Endometrium (tissue), 2 donors: ENCODE data around the gene NINJ2.

Experiments
- FAIRE-seq: peaks from 2 replicates; lab custom pipeline; 2012; peaks lifted over from hg19 to GRCh38; lab: Jason Lieb, UNC
- donor health status: control.
- donor health status: control.

NINJ2 gene

GRCh38 chr12:569091-569676, 94.1 kb downstream of the NINJ2 start:
- no peak for FAIRE-seq

DNA sequence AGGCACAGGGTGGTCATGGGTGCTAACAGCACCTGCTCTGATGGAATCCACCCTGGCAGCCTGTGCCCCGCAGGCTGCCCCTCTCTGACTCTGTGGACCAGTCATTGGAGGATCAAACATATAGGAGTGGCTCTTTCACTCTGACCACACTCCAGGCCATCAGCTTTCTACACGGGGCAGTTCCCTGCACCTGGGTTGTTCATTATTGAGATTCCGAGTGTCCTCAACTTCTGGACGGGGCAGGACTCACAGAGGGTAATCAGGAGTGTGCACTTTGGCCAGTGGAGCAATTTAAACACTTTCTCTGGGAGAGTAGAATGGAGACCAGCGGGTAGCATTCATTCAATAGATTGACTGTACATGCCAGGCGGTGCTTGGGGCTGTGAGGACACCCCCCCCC, 94.8 kb downstream of the NINJ2 start:
- FAIRE-seq: no peak

GRCh38 chr12:565589-566105, 97.6 kb downstream of the NINJ2 start:
- no peak for FAIRE-seq

GRCh38 chr12:565161-565560, 98.1 kb downstream of the NINJ2 start:
- no peak for FAIRE-seq

- FAIRE-seq: no peak
These were observed 99.4 kb downstream of the NINJ2 start for GRCh38 chr12:563787-564298.

DNA sequence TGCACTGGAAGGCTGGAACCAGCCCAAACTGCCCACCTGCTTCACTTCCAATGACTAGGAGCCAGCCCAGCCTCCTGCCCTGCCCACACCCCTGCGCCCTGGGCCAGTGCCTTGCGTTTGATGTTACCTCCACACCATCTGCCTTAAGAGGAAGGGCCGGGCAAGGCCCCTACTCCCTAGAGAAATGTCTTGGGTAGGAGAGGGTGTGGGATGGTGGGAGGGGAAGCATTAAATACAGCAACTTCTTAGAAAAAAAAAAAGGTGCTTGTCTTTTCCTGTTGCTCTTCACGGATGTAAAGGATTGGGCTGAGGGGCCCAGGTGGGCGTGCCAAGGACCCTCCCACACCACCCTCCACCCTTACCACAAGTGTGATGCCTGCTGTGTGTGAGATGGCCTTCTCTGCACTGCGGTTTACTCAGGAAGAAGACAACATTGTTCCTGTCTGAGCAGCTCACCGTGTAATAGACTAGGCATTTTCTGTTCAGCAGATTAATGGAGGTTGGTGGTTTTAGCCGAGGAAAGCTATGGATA, 99.9 kb downstream of the NINJ2 start:
- FAIRE-seq: no peak

GRCh38 chr12:562634-563033, 100.6 kb downstream of the NINJ2 start:
- no peak for FAIRE-seq

DNA sequence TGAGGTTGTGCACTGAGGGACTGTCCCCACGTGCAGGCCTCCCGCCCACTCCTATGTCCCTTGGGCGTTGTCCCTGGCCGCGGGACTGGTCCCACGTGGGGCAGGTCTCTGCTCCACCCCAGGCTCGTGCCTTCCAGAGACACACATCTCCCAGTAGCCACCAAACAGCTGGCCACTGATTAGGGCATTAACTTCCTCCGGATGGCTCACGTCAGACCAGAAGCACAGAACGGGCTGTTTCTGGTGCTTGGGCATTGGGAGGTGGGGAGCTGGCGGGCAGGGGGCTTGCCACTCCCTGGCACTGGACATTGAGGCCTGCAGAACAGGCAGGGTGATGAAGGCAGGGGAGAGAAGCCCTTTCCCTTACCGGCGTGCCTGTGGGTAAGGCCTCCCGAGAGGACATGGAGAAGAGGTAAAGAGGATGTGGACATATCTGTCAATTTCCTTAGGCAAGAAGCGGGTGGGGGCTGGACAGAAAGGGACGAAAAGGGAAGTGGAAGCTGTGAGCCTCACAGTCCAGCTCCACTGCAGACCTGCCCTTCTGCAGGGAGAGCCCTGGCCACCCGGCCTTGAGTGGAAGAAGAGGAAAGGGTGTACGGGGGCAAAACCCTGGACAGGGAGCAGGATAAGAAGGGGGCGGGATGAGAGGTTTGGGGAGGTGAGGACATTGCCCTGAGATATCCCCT, 101.2 kb downstream of the NINJ2 start:
- FAIRE-seq: no peak

DNA sequence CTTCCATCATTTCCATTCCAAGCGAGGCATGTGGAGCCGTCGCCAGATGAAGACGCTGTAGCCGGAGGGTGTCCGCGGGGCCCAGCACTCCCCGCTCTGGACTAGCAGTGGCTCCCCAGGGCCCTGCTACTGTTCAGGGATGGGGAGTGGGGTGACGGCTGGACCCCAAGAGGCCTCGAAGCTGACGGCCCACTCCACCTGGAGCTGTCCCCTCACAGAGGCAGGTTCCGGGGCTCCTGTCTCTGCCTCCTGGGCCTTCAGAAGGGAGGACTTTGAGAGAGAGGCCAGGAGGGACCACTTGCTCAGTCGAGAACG, 101.9 kb downstream of the NINJ2 start:
- FAIRE-seq: no peak

- FAIRE-seq: no peak
These were observed 102.4 kb downstream of the NINJ2 start for GRCh38 chr12:560691-561390.

GRCh38 chr12:559906-560455, 103.3 kb downstream of the NINJ2 start:
- no peak for FAIRE-seq

DNA sequence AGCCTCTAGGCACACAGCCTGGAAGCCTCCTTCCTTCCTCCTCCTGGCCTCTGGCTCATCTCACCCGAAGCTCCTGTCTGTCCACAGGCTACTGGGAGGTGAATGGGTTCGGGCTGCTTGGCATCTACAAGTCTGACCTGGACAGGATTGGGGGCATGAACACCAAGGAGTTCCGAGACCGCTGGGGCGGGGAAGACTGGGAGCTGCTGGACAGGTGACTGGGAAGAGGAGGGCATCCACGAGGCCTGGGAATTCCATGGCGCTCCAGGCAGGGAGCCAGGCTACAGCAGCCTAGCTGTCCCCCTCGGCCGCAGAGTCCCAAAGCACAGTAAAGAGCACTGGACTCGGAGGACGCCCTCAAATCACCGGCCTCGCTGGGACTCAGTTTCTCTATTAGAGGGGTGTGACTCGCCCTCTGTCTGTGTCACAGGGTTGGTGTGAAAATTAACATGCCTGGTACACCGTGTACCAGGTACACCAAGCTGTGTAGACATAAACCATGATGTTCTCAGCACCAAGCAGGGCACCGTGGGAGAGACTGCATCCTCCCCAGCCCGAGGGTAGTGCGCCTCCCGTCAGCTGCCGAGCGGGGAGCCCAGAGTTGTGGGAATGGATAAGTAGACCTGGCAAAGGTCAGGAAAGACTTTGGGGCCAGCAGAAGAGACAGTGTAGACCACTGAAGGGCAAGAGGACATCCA, 103.9 kb downstream of the NINJ2 start:
- FAIRE-seq: no peak

GRCh38 chr12:558580-558979, 104.7 kb downstream of the NINJ2 start:
- FAIRE-seq: no peak

GRCh38 chr12:556498-556897, 106.7 kb downstream of the NINJ2 start:
- FAIRE-seq: no peak

GRCh38 chr12:554001-554285, 109.3 kb downstream of the NINJ2 start:
- no peak for FAIRE-seq

- FAIRE-seq: no peak
These were observed 109.8 kb downstream of the NINJ2 start for GRCh38 chr12:553216-554000.

DNA sequence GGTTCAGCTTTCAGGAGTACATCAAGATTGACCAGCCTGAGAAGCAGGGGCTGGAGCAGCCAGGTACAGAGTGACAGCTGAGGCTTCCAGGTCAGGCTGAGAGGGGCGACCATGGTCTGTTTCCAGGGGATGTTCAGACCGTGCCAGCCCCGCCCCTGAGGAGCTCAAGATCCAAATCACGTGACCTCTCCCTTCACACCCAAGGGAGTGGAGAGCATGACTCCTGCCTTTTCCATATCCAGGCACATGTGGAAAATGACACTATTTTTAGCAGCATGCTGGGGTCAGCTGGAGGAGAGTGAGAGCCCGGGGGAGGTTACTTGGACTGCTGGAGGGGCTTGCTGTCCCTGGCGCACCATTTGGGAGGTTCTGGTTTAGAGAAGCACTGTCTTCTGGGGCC, 110.8 kb downstream of the NINJ2 start:
- no peak for FAIRE-seq

- FAIRE-seq: no peak
These were observed 112.6 kb downstream of the NINJ2 start for GRCh38 chr12:550473-551260.

DNA sequence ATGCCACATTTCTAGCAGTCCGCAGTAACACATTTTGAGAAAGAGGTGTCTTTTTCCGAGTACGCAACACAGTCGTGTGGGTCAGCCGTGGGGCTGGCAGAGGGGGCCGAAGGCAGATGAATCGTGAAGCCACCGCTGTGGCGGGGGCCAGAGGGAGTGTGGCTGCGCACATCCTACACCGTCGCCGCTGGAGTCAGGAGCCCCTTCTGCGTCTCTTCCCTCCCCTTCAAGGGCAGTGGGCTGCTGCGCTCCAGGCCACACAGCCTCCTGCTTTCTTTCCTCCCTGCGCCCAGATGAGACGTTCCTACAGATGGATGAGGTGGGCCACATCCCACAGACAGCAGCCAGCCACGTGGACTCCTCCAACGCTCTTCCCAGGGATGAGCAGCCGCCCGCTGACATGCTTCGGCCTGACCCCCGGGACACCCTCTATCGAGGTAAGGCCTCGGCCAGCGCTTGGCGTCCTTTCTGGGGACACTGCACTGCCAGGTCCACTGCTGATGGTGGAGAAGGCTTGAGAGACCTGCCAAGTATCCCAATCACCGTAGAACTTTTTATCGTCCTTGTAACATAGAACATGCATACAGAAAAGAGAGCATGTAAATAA, 113.7 kb downstream of the NINJ2 start:
- FAIRE-seq: no peak

DNA sequence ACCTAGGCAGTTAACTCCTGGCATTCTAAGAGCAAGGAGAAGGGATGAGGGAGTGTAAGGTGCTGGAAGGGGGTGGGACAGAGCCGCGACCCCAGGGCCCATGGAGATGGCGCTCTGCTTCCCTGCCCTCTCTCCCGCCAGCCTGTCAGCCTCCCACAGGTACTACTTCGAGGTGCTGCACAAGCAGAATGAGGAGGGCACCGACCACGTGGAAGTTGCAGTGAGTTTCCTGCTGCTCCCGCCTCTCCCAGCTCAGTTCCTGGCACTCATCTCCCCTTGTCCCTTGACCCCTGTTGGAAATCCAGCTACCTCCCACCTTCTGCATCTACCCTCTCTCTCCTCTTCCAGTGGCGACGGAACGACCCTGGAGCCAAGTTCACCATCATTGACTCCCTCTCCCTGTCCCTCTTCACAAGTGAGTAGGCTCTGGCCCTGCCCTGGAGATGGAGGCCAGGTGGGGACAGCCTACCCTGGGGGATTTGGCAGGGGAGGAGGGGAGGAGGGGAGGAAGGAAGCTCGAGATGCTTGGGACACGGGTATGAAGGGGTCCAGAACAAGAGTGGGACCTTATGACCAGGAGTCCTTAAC, 115.3 kb downstream of the NINJ2 start:
- FAIRE-seq: no peak
